ENCODE measurements around the gene ZNF33A. TPM values are rescaled to one million over a fixed set of nuclear protein-coding genes. Genes with fewer than 3 reads are reported as not detected.

Gene ZNF33A
- total and polyA plus RNA-seq, 2 donors (not counting 3 experiments of a cell fraction or from before 2014, with no cell fraction given) = 4.6 to 13.2 TPM

GRCh38 chr10:38043516-38043915 is 33.0 kb downstream of the ZNF33A start:
- FAIRE-seq (no peak), DNase-seq (ENCODE audit: low read depth, low spot score) (no peak)
- Histone ChIP-seq H3K4me1 (ENCODE audit: control insufficient read depth, extremely low read depth, insufficient read depth, low read length) (no peaks in the 10 kb centered on the region), H3K9ac (replicated peaks; ENCODE audit: extremely low read depth, insufficient read depth, low read length) (no peak overlapping the region), H4K20me1 (replicated peaks; ENCODE audit: control insufficient read depth, extremely low read depth, insufficient read depth, low read length) (no peaks in the 10 kb centered on the region), H2AFZ (ENCODE audit: low read depth, low read length) (no peak overlapping the region), H3K4me3 (replicated peaks in 1 of 3; ENCODE audit: insufficient read depth in 1 of 3, low read depth in 1 of 3, low read length in 3 of 3) (no peak overlapping the region), H3K36me3 (ENCODE audit: control insufficient read depth in 2 of 2, extremely low read depth in 1 of 2, insufficient read depth in 2 of 2, low read length in 2 of 2) (peaks cover 0 to 3% of the 10 kb centered on the region in 2 experiments), H3K27ac (ENCODE audit: insufficient read depth, low read depth, low read length) (no peak overlapping the region), H3K79me2 (ENCODE audit: control insufficient read depth, insufficient read depth, low read length) (no peaks in the 10 kb centered on the region), H3K9me1 (replicated peaks; ENCODE audit: control insufficient read depth, extremely low read depth, insufficient read depth, low read length) (no peaks in the 10 kb centered on the region), H3K27me3 (ENCODE audit: control insufficient read depth in 2 of 2, insufficient read depth in 2 of 2, low read length in 2 of 2) (no peaks in the 10 kb centered on the region), H3K9me3 (replicated peaks; ENCODE audit: control insufficient read depth, insufficient read depth, low read length) (no peaks in the 10 kb centered on the region), H3K4me2 (ENCODE audit: insufficient read depth, low read length) (no peak overlapping the region)
- ChIA-PET CTCF (no interaction called here), POLR2A (no interaction called here)
- BruUV-seq (replicated peaks) = no TSS peak
- intact Hi-C loops (cut with micrococcal nuclease) (no loop called here), dilution Hi-C loops (cut with MboI; ENCODE audit: extremely low pct_ligation_motif_present, low sequenced_read_pairs) (no loop called here)
- TF ChIP-seq EZH2 (IDR thresholded peaks at IDR 0.05; ENCODE audit: borderline replicate concordance, low read depth, low read length, severe bottlenecking) (no peak), POLR2AphosphoS5 (IDR thresholded peaks at IDR 0.05; ENCODE audit: insufficient read depth, low read depth, low read length) (no peak), GATA2 (IDR thresholded peaks at IDR 0.05; ENCODE audit: insufficient read depth, insufficient read length, low read depth, low read length) (no peak), CTCF (IDR thresholded peaks at IDR 0.05; ENCODE audit: extremely low read depth in 1 of 2, insufficient read depth in 1 of 2, low read depth in 1 of 2, low read length in 2 of 2) (no peak), MYC (IDR thresholded peaks at IDR 0.05; ENCODE audit: low read depth, low read length) (no peak), MAX (IDR thresholded peaks at IDR 0.05; ENCODE audit: insufficient read depth, insufficient read length) (no peak), FOS (IDR thresholded peaks at IDR 0.05; ENCODE audit: borderline replicate concordance, insufficient read depth, low read length) (no peak), JUN (IDR thresholded peaks at IDR 0.05; ENCODE audit: borderline replicate concordance, insufficient read depth, insufficient read length, low read depth) (no peak), POLR2A (IDR thresholded peaks at IDR 0.05; ENCODE audit: low read depth, low read length) (no peak)

All from endothelial cell of umbilical vein (primary cell).